ENCODE results near the gene PRKAG2. TPM values are rescaled to one million over a fixed set of nuclear protein-coding genes. Genes with fewer than 3 reads are reported as not detected.

Gene PRKAG2
- total and polyA plus RNA-seq, 8 donors = 7.4 to 16.7 (median 9.2) TPM

DNA sequence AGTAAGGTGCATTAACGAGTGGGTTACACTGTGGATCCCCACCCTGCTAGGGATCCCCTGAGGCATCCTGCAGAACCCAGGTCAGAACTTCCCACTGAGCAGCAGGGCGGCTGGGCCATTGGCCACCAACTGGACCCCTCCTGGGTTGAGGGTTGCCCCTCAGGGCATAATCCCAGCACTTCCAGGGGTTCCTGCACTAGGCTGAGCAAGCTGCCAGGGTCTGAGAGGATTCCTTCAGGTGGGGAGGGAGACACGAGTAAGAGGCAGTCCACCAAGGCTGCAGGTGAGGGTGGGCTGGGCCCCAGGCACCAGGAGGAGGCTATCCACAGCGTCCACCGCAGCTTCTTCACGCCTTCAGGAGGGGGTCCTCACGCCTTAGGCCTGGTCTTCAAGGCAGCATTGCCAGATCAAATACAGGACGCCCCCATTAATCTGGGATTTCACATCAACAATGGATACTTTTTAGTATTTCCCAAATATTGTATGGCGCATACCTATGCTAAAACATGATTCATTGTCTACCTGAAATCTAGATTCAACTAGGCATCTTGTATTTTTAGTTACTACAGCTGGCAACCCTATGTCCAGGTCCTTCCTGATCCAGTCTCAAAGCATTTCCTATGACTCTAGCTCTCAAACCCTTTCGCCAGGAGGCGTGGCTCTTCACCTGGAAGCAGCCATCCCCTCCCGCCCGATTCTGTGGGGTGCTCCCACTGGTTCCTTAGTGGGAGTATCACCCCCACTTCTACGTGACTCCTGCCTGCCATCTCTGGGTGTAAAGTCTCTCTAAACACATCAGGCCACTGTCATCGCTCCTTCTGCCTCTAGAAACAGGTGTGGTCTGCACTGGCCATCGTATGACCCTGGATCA is 4.1 kb downstream of the PRKAG2 start:
- Histone ChIP-seq H3K27me3 (no peaks in the 10 kb centered on the region), H3K9me3 (no peaks in the 10 kb centered on the region), H3K36me3 (no peaks in the 10 kb centered on the region), H3K27ac (no peak overlapping the region), H3K4me1 (peaks cover 8 to 28% (median 15%) of the 10 kb centered on the region in 3 donors), H3K4me3 (no peak overlapping the region)
- FAIRE-seq = no peak
- peak in 1 of 6 donors; percentile 60 for DNase-seq
- TF ChIP-seq, protein P1, sequence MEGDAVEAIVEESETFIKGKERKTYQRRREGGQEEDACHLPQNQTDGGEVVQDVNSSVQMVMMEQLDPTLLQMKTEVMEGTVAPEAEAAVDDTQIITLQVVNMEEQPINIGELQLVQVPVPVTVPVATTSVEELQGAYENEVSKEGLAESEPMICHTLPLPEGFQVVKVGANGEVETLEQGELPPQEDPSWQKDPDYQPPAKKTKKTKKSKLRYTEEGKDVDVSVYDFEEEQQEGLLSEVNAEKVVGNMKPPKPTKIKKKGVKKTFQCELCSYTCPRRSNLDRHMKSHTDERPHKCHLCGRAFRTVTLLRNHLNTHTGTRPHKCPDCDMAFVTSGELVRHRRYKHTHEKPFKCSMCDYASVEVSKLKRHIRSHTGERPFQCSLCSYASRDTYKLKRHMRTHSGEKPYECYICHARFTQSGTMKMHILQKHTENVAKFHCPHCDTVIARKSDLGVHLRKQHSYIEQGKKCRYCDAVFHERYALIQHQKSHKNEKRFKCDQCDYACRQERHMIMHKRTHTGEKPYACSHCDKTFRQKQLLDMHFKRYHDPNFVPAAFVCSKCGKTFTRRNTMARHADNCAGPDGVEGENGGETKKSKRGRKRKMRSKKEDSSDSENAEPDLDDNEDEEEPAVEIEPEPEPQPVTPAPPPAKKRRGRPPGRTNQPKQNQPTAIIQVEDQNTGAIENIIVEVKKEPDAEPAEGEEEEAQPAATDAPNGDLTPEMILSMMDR (IDR thresholded peaks at IDR 0.05) = no peak
- intact Hi-C loops (cut with DNase I) = no loop called here
- 90 to 92% methylated on average over 16 of the region's 16 CpGs for WGBS, 2 donors
- no peak for ATAC-seq

DNA sequence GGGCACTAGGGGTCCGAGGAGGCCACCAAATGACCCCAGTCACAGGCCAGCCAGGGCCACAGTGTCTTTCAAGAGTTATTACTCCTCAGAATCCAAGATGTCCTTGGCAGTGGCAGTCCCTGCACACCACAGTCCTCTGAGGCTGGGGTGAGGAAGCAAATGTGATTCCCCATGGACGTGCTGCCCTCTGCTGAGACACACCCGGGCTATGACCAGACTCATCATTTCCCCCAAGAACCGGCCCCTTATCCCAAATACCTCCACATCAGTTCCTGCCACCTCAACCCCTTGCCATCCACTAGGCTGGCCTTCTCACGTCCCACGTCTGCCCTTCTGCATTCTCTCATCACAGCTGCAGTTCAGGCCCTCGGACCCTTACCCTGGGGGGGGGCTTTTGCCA is 5.0 kb downstream of the PRKAG2 start:
- intact Hi-C loops (cut with DNase I) = no loop called here
- H3K4me1 ChIP-seq = peaks cover 8 to 29% (median 17%) of the 10 kb centered on the region in 3 donors
- no peaks in the 10 kb centered on the region for H3K9me3 ChIP-seq
- no peaks in the 10 kb centered on the region for H3K36me3 ChIP-seq
- DNase-seq = peak in 1 of 6 donors; percentile 21
- H3K27me3 ChIP-seq = no peaks in the 10 kb centered on the region
- WGBS, 2 donors = 78 to 94% methylated on average over 7 of the region's 7 CpGs
- H3K4me3 ChIP-seq = no peak overlapping the region
- FAIRE-seq = no peak
- no peak for ATAC-seq
- TF ChIP-seq, protein P1 (IDR thresholded peaks at IDR 0.05) = no peak
- H3K27ac ChIP-seq = no peak overlapping the region

DNA sequence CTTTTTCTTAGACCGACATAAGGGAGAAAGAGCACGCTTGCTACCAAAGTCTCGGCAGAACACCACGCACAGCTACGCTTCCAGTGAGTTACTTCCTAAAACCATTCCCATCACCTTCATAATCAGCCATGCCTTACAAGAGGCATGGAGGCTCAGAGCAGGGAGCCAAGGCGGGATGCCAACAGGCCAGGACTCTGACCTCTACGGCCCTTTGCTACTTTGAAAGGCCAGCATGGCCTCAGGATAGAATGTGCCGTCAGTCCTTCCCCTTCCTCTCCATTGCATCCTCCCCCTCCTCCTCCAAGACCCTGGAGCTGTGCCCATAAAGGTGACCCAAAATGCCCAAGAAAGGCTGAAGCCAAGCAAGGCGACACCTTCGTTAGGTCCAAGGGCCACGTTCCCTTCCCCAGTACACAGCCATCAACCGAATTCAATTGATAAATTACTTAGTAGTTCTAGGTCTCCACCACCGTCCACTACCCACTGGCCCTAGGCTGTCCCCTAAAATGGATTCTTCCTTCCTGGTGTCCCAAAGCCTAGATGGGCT is 5.7 kb downstream of the PRKAG2 start:
- H3K4me3 ChIP-seq = no peak overlapping the region
- H3K9me3 ChIP-seq = no peaks in the 10 kb centered on the region
- H3K27me3 ChIP-seq = no peaks in the 10 kb centered on the region
- intact Hi-C loops (cut with DNase I) = no loop called here
- H3K4me1 ChIP-seq = peaks cover 8 to 29% (median 17%) of the 10 kb centered on the region in 3 donors
- H3K27ac ChIP-seq = no peak overlapping the region
- WGBS, 2 donors = 91 to 97% methylated on average over 13 of the region's 13 CpGs
- DNase-seq (peak in 1 of 6 donors; percentile 27), FAIRE-seq (no peak), ATAC-seq (no peak)
- no peaks in the 10 kb centered on the region for H3K36me3 ChIP-seq
- TF ChIP-seq, protein P1 (IDR thresholded peaks at IDR 0.05) = no peak

DNA sequence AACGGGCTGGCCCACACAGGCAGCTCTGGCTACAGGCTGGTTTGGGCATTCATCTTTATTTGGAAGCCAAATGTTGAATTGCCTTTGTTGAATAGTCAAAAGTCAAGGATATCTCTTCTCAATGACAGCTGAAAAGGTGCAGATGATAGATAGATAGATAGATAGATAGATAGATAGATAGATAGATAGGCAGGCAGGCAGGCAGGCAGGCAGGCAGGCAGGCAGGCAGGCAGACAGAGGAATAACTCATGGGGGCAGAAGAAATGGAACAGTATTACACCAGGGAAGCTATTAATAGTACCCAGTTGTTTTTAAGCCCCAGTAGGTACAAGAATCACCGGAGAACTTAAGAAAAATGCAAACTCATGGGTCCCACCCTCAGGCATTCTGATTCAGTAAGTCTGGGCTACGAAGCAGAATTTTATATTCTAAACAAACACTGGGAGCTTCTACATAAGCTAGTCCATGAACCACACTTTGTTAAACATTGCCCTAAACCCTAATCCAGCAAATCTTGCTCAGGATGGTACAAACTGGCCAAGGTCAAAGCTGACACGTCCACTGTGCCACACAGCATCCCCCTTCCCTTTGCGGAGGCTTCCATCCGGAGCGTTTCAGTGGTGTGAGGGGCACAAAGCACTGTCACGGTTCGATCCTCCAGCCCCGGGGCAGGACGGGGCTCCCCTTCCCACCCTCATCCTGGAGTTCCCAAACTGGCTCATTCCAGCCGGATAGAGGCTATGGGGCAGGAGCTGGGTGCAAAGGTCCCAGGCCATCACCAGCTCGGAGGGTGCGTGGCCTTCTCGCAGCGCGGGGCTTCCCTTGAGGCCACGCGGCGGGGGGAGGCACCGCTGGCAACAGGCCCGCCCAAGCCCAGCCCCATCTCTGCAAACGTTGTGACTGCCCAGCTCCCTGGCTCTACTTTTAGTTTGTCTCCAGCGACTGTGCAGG is 6.7 kb downstream of the PRKAG2 start:
- Histone ChIP-seq H3K4me1 (peaks cover 8 to 29% (median 17%) of the 10 kb centered on the region in 3 donors), H3K4me3 (no peak overlapping the region), H3K36me3 (no peaks in the 10 kb centered on the region), H3K27me3 (no peaks in the 10 kb centered on the region), H3K9me3 (no peaks in the 10 kb centered on the region), H3K27ac (no peak overlapping the region)
- no peak for ATAC-seq
- WGBS, 2 donors = 84 to 86% methylated on average over 23 to 24 of the region's 24 CpGs
- peak in 1 of 6 donors; percentile 39 for DNase-seq
- no peak for FAIRE-seq
- intact Hi-C loops (cut with DNase I) = no loop called here
- TF ChIP-seq, protein P1 (IDR thresholded peaks at IDR 0.05) = no peak
